OCI-LY1 (cell line): ENCODE measurements around the gene PHF19.

Experiments
- CTCF ChIP-seq: fragments of 200-600 bp; sonication (generic), shearing (Covaris generic); IDR thresholded peaks from 2 replicates; pipeline ENCODE4 v1.5.1; 2017; ENCODE audit warnings: mild to moderate bottlenecking, antibody characterized with exemption, low read length, moderate library complexity, mixed read lengths
- EZH2 ChIP-seq: fragments of 200-600 bp; sonication (generic), shearing (Covaris generic); IDR thresholded peaks from 2 replicates; pipeline ENCODE4 v1.8.0; 2017; ENCODE audit warnings: borderline replicate concordance, mixed run types, mild to moderate bottlenecking, antibody characterized with exemption, low read length, moderate library complexity, mixed read lengths

DNA sequence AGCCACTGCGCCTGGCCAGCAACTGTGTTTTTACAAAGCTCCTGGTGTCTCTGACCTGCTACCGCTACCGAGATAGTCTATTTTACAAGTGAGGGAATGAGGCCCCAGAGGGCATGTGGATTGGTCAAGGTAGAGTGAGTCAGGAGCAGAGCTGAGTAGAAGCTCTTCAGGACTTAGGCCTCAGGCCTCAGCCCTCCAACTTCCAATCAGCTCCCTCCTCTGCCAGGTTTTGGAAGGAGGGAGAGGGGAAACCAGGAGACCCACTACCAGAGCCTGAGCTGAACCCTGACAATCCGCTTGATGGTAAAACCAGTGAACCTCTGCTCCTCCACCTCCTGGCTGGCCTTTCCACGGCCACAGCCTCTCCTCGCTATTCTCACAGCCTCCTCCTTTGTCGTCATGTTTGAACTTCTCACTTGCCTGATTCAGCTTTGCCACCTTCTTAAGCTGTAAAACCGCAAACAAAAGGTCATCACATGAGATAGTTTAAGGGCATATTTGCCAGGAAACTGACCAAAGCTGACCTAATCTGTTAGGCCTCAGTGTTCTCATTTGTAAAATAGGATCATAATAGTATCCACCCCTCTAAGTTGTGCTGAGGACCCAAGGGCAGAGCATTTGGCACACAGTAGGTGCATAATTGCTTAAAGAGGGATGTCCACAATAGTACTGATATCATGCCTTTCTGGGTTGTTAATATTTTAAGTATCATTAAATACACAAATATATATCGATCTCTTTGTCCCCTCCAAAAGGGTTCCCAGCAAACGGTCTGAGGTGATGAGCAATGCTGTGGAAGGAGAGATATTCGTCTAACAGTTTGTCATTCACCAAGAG is 47.9 kb upstream of the PHF19 start:
- TF ChIP-seq CTCF = no peak
- TF ChIP-seq EZH2 = no peak
